Heart right ventricle (tissue), 16 donors: ENCODE measurements around the gene AQP11. TPM values are rescaled to one million over a fixed set of nuclear protein-coding genes. Genes with fewer than 3 reads are reported as not detected.

Experiments used
- ATAC-seq, 8 donors: fragments of 200-7000 bp; cut with Tn5 transposase; one replicate each; pipeline ENCODE4 v1.9.1; 2020; ENCODE audit warnings: mild to moderate bottlenecking in 8 of 8, moderate library complexity in 8 of 8, moderate number of reproducible peaks in 1 of 8
- DNase-seq, 2 donors: peaks; one replicate each; pipeline ENCODE4 v3.0.0-alpha.2; 2020
- H3K27ac ChIP-seq, 10 donors: fragments of 200-600 bp; sonication (generic) in 2 of 10; one replicate each; pipeline versions ENCODE4 v1.5.0 to v1.8.0; 2020 to 2022; ENCODE audit warnings: mild to moderate bottlenecking in 3 of 10
- H3K27me3 ChIP-seq, 7 donors: fragments of 200-600 bp; one replicate each; pipeline ENCODE4 v1.8.0; 2021 to 2022; ENCODE audit warnings: mild to moderate bottlenecking in 2 of 7
- H3K36me3 ChIP-seq, 9 donors: fragments of 200-600 bp; sonication (generic) in 1 of 9; one replicate each; pipeline versions ENCODE4 v1.5.0 to v1.8.0; 2020 to 2022; ENCODE audit warnings: mild to moderate bottlenecking in 2 of 9
- H3K4me1 ChIP-seq, 9 donors: fragments of 200-600 bp; sonication (generic) in 1 of 9; one replicate each; pipeline versions ENCODE4 v1.5.0 to v1.8.0; 2020 to 2022; ENCODE audit warnings: mild to moderate bottlenecking in 4 of 9
- H3K4me3 ChIP-seq, 10 donors: fragments of 200-600 bp; sonication (generic) in 2 of 10; one replicate each; pipeline versions ENCODE4 v1.5.0 to v1.8.0; 2020 to 2022; ENCODE audit warnings: mild to moderate bottlenecking in 7 of 10, moderate library complexity in 2 of 10
- H3K9me3 ChIP-seq, 11 donors: fragments of 200-600 bp in 10 of 11; sonication (generic) in 2 of 11; one replicate each; pipeline versions ENCODE4 v1.5.0 to v1.8.0; 2013 to 2022; ENCODE audit warnings: mild to moderate bottlenecking in 2 of 11, control low read depth in 1 of 11, moderate library complexity in 1 of 11
- WGBS, 2 donors: extraction: QIAGEN DNeasy Blood & Tissue Kit; methylation state at CpG; one replicate each; pipeline ENCODE4 v1.1.7; 2013; ENCODE audit warnings: inconsistent platforms in 1 of 2; 5-methylcytosine and 5-hydroxymethylcytosine counted together
- intact Hi-C, 10 donors: fragments of 100-400 bp; cut with DNase I; formaldehyde crosslinking; loops; one replicate each; pipeline versions ENCODE4 v1.11.1 to v1.14.2; 2022
- polyA plus RNA-seq, 2 donors: library from polyadenylated mRNA; stranded (reverse); fragments of 200-250 nt; gene quantifications; one replicate each; pipeline ENCODE4 v1.2.3, GENCODE V29; 2013
- total RNA-seq, 10 donors: library from RNA; stranded (reverse); fragmentation: NEBNext Ultra II Directional in 3 of 10; extraction: Animal tissue kit (Norgen Biotek cat#: 25700) in 3 of 10; gene quantifications; one replicate each; pipeline versions ENCODE4 v1.2.1 to v1.2.4, GENCODE V29; 2021 to 2023
- TF ChIP-seq, protein P1 (sequence below), 9 donors: fragments of 200-600 bp; sonication (generic) in 2 of 9; IDR thresholded peaks; one replicate each; pipeline versions ENCODE4 v1.5.0 to v1.8.0; 2021 to 2022; ENCODE audit warnings: antibody characterized with exemption in 9 of 9, mild to moderate bottlenecking in 5 of 9, moderate library complexity in 1 of 9
- donor health status: Arrhythmogenic right ventricular cardiomyopathy.
- donor health status: ischemic (EF 13 %, LVEDD 7.1; RV severe dilation, severe dysfunction).
- donor health status: healthy with polysubstance abuse.
- donor health status: DM: no; HTN: yes; CAD: no.
- donor health status: DM: no; HTN: no; CAD: no.
- donor health status: ischemic (EF 25% LVEDD 6.9; RV normal size, moderate dysfunction).
- donor health status: ischemic (EF 25% LVEDD 5.7; RV mildly dilated, moderate dysfunction).
- donor health status: healthy.
- donor health status: DM: yes; HTN: yes; CAD: no.
- donor health status: Ischemic cardiomyopathy.
- donor health status: ischemic (EF 35%, LVEDD 5.7; RV mildly dilated, moderate dysfunction).
- donor health status: nonischemic (EF 11% LVEDD 7.7; RV severe dilation, severe dysfunction).
- donor health status: DM: yes; HTN: yes; CAD: no.
- donor health status: PGD.
- donor health status: ischemic (EF 29% LVEDD 5.4; RV normal size, mild dysfunction).
- donor health status: nonischemic (EF 23%, LVEDD 6.1; RV moderate dilation, normal function).

The AQP11 gene
- total and polyA plus RNA-seq, 12 donors: 0.22 to 2.1 (median 0.82) TPM

DNA sequence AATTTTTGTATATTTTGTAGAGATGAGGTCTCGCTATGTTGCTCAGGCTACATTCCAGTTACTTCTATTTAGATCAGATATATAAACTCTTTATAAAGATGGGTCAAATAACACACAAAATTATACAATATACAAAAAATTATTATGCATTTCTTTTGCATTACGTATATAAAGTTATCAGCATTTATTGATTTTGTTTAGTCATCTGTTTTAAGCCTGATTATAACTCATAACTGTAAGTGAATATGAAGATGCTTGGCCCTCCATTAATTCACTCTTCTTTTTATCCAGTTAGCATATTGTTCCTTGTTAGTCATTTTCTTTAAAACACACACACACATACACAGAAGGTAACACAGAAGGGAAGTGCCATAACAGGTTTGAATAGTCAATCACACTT is 14.5 kb downstream of the AQP11 start:
- 99% methylated on average over 2 of the region's 2 CpGs for WGBS, 2 donors
- Histone ChIP-seq H3K27me3 (no peaks in the 10 kb centered on the region), H3K36me3 (peaks cover 0 to 54% (median 0%) of the 10 kb centered on the region in 9 donors), H3K4me3 (no peak overlapping the region), H3K9me3 (no peaks in the 10 kb centered on the region), H3K27ac (no peak overlapping the region), H3K4me1 (peaks cover 0 to 14% (median 6%) of the 10 kb centered on the region in 9 donors)
- intact Hi-C loops: no loop called here
- ATAC-seq: no peak
- DNase-seq: no peak
- TF ChIP-seq, protein P1, sequence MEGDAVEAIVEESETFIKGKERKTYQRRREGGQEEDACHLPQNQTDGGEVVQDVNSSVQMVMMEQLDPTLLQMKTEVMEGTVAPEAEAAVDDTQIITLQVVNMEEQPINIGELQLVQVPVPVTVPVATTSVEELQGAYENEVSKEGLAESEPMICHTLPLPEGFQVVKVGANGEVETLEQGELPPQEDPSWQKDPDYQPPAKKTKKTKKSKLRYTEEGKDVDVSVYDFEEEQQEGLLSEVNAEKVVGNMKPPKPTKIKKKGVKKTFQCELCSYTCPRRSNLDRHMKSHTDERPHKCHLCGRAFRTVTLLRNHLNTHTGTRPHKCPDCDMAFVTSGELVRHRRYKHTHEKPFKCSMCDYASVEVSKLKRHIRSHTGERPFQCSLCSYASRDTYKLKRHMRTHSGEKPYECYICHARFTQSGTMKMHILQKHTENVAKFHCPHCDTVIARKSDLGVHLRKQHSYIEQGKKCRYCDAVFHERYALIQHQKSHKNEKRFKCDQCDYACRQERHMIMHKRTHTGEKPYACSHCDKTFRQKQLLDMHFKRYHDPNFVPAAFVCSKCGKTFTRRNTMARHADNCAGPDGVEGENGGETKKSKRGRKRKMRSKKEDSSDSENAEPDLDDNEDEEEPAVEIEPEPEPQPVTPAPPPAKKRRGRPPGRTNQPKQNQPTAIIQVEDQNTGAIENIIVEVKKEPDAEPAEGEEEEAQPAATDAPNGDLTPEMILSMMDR (IDR thresholded peaks at IDR 0.05): no peak

DNA sequence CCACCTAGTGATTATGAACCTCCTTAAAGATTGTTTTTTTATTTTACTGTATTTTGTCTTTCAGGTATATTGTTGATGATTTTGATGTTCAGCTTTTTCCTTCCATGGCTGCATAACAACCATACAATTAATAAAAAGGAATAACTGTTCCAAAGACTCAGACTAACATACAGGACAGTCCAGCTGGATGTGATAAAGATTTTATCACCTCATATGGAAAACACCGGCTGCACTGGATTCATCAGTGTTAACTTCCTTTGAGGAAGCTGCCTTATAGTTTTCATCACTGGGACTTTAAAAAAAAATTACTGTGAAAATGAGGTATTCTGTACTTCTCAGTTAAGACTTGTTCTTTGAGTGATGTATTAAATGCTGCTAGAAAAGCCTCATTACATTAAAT is 19.5 kb downstream of the AQP11 start:
- TF ChIP-seq, protein P1 (IDR thresholded peaks at IDR 0.05): no peak
- H3K27me3 ChIP-seq: no peaks in the 10 kb centered on the region
- no peak overlapping the region for H3K27ac ChIP-seq
- no peaks in the 10 kb centered on the region for H3K9me3 ChIP-seq
- no peaks in the 10 kb centered on the region for H3K4me1 ChIP-seq
- ATAC-seq (no peak), DNase-seq (no peak)
- H3K4me3 ChIP-seq: no peak overlapping the region
- intact Hi-C loops: no loop called here
- peaks cover 0 to 87% (median 0%) of the 10 kb centered on the region in 9 donors for H3K36me3 ChIP-seq
- WGBS, 2 donors: 40 to 49% methylated on average over 1 of the region's 1 CpG

DNA sequence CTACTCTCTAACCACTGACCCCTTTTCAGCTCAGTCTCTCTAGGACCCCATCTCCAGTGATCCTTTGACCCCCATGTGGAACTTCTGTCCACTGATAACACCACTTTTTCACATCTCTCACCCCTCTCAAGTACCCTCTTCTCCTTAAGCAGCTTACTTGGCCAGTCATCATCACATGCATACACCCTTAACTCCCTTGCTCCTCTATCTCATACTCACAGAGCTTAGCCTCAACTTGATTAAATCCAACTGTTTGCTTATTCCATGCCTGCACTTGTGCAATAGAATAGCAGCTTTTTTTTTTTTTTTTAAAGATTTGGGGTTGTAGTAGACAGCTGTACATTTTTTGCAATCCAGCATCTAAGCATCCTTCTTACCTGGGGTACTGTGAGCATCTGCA is 22.2 kb downstream of the AQP11 start:
- H3K9me3 ChIP-seq: no peaks in the 10 kb centered on the region
- TF ChIP-seq, protein P1 (IDR thresholded peaks at IDR 0.05): no peak
- H3K36me3 ChIP-seq: peaks cover 0 to 96% (median 10%) of the 10 kb centered on the region in 9 donors
- H3K4me1 ChIP-seq: no peaks in the 10 kb centered on the region
- H3K27me3 ChIP-seq: no peaks in the 10 kb centered on the region
- no peak overlapping the region for H3K27ac ChIP-seq
- ATAC-seq (no peak), DNase-seq (no peak)
- H3K4me3 ChIP-seq: no peak overlapping the region
- intact Hi-C loops: no loop called here

DNA sequence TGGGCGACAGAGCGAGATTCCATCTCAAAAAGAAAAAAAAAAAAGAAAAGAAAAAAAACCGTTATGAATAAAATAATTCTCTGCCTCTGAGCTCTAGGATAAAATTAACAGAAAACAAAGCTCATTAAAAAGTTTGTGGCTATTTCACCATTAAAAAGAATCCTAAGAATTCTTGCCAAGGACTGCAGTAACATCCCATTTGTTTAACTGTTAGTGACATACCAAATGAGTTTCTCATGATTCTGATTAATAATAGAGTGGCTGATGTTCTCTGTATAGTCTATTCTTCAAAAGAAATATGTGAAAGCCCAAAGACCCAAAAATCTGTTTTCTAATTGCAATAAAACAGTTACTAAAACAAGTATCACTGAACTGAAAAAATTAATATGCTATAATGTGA is 28.1 kb downstream of the AQP11 start:
- ATAC-seq (no peak), DNase-seq (no peak)
- H3K4me1 ChIP-seq: no peaks in the 10 kb centered on the region
- H3K36me3 ChIP-seq: peaks cover 0 to 94% (median 45%) of the 10 kb centered on the region in 9 donors
- H3K27ac ChIP-seq: no peak overlapping the region
- intact Hi-C loops: no loop called here
- H3K9me3 ChIP-seq: no peaks in the 10 kb centered on the region
- TF ChIP-seq, protein P1 (IDR thresholded peaks at IDR 0.05): no peak
- H3K4me3 ChIP-seq: no peak overlapping the region
- WGBS, 2 donors: 85 to 87% methylated on average over 3 of the region's 3 CpGs
- no peaks in the 10 kb centered on the region for H3K27me3 ChIP-seq
